Limb (tissue), 2 donors: ENCODE data around the gene IRF6.

Experiments
- DNase-seq, 2 donors: peaks; one replicate each; pipeline ENCODE4 v3.0.0-alpha.2; 2016; ENCODE audit errors: extremely low spot score in 2 of 2

Gene IRF6

DNA sequence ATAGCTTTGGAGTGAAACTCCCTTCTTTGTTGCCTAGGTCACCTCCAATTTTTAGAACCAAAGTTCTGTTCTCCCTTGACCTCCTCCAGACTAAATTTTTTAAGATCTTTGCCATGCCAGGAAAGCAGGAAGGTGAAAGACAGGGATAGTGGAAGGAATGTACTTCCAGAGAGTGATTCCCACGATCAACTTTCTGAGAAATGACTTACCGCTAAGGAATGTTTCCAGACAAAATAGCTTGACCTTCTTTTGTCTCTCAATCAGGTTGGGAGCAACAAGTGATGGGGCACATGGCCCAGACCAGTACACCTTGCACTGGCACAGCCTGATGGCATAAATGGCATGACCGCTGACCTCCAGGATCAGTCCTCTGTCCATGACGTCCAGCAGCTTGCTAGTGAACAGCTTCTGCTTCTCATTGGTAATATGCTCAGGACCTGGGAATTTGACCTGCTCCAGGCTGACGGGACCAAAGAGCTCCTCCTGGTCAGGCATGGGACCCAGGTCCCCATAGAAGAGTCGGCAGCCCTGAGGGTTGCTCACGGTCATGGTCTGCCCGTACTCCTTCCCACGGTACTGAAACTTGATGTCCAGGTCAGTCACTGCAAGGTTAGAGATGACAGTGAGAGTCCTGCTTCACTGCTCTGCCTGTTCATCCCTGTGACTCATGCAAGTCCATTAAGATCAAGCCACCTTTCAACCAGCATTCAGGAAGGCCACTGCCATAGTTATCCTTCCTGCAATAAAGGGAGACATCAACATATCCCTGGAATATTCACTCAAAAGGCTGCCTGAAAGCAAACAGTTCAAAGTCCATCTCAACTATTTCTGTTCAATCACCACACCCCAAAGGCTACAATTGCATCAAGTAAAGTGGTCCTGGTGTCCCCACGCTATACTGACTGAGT lies 15.4 kb downstream of the IRF6 start:
- DNase-seq: no peak

DNA sequence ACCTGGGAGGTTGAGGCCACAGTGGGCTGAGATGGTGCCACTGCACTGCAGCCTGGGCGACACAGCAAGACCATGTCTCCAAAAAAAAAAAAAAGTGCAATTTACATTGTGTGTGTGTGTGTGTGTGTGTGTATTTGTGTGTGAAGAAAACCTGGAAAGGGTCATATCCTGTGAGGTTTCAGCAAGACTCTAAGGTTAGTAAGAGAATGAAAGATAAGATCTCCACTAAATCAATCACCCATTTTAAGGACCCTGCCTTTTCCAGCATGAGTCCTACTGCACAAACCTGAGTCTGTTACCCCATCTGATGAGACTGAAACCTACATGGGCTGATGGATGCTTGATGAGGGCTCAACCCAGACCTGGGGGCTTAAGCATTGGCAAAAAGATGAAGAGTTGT lies 16.7 kb downstream of the IRF6 start:
- no peak for DNase-seq

DNA sequence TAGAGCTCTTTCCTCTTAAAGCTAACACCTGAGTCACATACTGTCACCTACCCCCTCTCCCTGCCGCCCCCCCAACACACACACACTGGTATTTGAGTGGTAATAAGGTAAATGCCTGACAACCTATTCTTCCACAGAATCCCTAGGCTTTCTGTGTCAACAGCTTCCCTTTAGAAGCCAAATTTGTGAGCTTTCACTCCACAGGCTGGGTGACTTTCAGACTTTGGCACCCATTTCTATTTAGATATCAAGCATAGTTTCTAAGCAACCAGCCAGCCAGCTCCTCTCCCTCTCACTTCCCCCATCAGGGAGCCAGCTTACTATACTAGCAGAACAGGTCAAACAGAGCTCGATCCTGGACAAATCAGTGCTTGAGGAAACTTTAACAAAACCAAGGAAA lies 18.4 kb downstream of the IRF6 start:
- no peak for DNase-seq

DNA sequence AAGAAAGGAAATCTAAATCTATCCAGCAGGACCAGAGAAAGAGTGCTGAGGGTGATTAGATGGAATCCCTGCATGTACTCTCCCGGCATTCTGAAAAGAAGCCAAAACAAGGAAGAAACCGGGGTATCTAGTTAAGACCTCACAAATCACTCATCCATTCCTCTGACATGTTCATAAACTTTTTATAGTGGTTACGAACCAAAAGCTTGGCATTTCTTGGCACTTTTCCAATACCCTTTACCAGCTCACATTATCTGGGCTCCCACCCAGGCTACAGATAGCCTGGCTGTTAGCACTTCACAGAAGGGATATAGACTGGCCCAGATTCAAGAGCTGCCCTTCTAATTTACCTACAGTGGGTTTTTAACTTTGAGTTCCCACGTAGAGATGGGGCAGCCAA lies 19.8 kb downstream of the IRF6 start:
- no peak for DNase-seq

DNA sequence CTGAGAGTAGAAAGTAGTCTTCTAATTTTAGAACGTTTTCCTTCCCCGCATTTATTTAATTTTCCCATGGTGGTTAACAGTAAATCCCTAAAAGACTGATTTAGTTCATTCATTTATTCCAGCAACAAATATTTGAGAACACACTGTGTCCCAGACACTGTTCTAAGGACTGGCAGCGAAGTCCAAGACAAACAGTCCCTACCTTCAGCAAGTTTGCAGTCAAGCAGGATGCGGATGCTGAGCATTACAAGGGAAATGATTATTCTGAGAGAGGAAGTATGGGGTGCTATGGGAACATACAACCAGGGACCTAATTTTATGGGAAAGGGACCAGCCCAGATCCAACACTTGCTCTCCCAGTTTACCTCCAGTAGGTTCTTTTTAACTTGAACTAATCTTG lies 20.4 kb downstream of the IRF6 start:
- no peak for DNase-seq

DNA sequence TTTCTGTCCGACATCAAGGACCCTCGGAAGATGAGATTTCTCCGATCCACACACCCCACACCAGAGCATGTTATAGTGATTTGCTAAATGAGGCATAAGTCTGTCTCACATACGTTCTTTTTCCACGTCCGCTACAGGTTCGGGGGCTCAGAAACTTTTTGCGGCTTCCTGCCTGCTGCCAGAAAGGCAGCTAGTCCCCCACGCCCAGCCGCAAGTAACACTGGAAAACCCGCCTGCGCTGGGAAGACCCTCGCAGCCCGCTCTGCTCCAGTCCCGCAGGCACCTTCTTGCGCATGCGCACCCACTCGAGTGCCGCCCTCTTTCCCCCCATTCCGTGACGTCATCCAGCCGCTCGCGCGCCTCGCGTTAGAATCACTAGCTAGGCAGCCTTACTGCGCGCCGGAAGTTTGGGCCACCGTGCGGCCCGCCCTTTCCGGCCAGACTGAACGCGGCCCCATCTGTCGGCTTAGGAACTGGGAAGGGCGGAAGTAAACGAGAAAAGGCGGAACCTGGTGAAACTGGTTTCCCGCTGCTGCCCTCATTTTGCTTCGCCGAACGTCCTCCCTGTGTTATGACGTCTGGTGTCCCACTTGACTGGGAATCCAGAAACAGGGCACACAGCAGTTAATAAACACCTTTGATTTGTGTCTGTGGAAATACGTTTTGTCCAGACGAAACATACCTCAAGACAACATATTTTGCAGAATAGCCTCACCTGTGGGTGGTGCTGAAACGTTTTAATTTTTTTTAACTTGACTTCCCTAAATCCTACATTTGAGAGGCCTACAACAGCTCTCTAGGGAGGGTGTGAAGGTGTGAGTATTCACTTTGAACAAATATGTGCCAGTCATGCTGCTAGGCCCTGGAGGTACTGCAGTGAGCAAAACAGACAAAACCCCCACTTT lies 21.4 kb downstream of the IRF6 start, which contains the start of gene C1orf74:
Gene C1orf74 (minus strand): TSS at position 295 of the 905 bp plus-strand sequence. CDS start 925 bp downstream, outside the sequence.
- peak; percentile 98 to 100 for DNase-seq

DNA sequence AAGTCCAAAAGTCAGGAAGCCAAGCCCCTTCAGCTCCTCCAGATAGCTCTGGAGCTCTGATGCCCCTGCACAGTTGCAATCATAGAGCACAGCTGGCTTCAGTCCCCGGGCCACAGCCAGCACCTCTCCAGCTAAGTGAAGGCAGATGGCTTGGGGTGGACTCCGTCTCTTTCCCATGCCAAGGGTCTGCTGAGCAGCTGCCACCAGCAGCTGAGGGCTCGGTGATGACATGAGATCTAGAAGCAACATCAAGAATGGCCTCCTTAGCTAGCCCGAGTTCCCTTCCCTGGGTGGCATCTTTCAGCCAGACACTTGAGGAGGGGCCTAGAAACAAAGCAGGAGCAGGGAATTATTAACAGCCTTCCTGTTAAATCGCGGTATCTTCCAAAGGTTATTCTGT lies 22.6 kb downstream of the IRF6 start:
- no peak for DNase-seq

DNA sequence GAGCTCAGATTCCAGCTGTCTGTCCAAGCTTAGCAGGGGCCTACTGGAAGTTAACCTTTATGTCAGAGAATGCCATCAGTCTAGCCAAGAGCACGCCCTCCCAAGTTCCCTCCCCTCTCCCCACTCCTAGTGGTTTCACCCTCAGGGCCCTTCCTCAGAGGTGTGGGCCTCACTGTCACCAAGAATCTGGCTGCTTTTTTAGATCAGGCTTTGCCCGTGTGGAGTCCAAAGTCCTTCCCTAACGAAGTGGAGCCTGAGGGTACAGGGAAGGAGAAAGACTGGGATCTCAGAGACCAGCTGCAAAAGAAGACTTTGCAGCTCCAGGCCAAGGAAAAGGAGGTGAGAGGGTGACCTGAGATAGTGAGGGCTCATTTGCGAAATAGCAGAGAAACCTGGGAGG lies 25.7 kb downstream of the IRF6 start:
- no peak for DNase-seq

DNA sequence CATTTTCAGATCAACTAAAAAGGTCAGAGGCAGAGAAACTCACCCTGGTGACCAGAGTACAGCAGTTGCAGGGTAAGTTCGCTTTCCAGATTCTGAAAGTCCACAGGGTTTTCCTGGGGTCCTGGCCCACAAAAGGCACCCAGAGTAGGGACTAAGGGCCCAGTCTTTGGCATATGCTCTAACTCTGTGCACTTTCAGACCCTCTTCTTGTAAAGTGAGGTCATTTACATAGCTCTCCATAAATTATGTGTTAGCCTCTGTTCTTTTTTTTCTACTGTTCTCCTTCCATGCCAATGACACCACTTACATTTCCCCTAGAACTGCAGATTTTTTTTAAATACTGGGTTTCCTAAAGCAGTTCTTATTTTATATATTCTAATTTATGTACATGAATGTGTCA lies 27.8 kb downstream of the IRF6 start:
- DNase-seq: no peak

DNA sequence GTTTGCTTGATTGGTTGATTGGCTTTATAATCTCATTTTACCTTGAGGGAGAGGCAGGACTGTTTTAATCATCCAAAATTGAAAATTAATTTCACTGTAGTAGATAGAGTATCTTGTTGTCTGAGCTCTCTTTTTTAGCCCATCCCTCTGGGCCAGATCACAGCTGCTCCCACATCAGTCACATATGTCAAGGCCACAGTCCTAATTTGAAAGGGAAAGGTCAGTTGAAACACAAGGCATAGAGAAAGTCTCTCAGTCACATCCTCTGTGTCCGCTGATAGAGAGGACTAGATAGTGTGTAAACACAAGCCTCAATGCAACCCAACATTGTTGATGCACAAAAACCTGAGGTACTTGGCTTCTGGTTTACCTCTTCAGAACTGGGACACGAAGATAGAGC lies 28.4 kb downstream of the IRF6 start:
- no peak for DNase-seq

DNA sequence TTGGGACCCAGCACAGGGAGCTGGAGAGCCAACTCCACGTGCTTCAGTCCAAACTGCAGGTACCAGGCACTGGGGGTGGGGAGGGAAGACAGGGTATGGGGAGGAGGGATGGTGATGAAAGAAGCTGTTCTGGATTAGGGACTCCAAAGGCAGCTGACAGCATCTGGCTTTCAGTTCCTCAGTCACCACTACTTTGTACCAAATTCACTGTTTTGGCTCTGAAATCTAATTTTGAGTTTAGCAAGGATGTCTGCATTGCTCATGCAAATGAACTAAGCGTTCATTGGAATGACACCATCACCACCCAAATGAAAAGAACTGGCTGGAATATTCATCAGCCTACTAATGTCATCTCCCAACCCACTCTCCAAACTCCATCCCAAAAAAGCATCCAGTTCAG lies 30.3 kb downstream of the IRF6 start:
- no peak for DNase-seq

DNA sequence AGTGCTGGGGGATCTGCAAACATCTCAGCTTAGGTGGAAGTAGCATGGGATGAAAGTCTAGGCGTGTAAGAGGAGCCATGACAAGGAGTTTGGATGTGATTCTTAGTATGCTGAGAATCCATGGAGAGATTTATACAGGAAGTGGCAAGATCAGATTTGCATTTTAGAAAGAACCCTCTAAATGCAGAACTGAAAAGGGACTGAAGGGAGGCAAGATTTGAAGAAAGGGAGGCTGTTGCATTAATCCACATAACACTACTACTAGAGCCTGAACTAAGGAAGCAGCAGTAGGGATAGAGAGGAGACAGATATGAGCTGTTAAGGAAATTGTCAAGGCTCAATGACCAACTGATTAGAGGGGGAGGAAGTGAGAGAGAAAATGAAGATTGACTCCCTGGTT lies 31.4 kb downstream of the IRF6 start:
- DNase-seq: no peak

DNA sequence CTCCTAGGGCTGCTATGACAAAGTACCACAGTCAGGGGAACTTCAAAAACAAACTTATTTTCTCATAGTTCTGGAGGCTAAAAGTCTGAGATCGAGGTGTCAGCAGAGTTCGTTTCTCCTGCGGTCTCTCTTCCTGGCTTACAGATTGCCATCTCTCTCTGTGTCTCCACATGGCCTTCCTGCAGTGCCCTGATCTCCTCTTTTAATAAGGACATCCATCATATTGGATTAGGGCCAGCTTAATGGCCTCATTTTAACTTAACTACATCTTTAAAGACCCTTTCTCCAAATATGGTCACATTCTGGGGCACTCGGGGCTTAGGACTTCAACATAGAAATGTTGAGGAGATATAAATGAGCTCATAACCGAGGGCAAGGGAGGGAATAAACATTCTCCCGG lies 33.8 kb downstream of the IRF6 start:
- DNase-seq: no peak

DNA sequence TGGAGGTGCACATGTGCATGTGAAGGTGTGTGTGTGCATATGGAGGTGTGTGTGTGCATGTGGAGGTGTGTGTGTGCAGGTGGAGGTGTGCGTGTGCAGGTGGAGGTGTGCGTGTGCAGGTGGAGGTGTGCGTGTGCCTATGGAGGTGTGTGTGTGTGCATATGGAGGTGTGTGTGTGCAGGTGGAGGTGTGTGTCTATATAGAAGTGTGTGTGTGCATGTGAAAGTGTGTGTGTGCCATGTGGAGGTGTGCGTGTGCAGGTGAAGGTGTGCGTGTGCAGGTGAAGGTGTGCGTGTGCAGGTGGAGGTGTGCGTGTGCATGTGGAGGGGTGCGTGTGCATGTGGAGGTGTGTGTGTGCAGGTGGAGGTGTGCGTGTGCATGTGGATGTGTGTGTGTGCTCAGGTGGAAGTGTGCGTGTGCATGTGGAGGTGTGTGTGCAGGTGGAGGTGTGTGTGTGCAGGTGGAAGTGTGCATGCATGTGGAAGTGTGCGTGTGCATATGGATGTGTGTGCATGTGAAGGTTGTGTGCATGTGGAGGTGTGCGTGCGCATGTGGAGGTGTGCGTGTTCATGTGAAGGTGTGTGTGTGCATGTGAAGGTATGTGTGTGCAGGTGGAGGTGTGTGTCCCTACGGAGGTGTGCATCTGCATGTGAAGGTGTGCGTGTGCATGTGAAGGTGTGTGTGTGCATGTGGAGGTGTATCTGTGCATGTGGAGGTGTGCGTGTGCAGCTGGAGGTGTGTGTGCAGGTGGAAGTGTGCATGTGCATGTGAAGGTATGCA lies 35.1 kb downstream of the IRF6 start:
- DNase-seq: no peak

DNA sequence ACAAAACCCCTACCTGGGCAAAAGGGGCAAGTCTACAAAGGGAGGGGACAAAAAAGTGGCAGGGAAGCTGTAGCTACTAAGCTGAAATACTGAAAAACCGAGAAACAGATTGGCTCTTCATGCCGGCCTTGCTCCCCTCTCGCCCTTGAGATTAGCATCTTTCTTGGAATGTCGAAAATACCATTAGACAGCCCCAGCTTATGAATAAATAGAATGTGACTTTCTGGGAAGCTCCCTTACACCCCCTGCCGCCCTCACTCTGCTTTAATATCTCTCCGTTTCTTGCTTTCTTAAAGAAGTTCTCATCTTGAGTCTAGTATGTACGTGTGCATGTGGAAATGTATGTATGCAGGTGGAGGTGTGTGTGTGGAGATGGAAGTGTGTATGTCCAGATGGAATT lies 36.0 kb downstream of the IRF6 start:
- no peak for DNase-seq

DNA sequence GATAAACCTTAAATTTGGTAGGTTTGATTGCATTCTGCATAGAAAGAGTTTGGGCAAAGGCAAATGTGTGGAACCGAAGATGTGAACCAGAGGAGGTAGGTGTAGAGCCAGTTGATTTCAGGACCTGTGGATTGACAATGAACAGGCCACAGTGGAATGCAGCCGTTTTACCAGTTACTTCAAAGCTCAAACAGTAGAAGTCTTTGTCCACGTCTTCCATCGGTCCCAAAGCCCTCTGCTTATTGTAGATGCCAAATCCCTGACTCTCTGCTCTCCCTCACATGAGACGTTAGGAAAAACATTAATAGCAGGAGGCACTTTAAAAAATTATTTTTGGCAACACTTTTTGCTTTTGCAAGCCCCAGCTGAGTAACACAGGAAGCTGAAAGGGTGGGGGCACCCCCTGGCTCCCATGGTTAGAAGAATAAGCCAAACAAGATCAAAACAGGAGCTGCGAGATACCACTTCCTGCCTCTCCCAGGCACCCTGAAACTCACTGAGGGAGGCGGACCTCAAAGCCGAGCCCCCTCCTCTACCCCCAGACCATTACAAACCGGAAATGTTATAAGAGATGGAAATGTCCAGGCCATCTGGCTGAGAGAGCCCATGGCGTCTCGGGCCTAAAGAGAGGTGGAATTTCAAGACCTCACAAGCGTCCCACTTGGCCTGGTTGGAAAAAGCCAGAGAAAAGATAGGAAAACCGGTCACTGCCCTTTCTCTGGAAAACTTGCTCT lies 36.6 kb downstream of the IRF6 start:
- DNase-seq: peak; percentile 58 to 67

DNA sequence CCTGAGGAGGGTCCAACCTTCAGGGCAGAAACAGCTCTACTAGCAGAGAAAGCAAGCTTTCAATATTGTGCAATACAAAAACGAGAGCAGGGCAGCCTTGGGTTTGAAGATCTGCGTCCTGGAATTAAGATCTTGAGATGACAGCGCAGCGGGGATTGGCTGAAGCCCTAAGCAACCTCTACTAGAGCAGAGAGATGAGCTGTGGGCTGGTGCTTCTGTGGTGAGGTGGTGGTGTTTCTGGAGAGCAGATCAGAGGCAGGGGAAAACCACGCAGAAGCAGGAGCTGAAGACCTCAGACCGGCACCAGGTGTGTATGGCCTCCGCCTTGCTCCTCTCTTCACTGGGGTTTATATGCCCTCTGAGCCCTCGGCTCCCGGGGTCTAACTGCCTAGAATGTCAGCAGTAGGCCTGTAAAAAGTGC lies 37.6 kb downstream of the IRF6 start:
- DNase-seq: no peak

DNA sequence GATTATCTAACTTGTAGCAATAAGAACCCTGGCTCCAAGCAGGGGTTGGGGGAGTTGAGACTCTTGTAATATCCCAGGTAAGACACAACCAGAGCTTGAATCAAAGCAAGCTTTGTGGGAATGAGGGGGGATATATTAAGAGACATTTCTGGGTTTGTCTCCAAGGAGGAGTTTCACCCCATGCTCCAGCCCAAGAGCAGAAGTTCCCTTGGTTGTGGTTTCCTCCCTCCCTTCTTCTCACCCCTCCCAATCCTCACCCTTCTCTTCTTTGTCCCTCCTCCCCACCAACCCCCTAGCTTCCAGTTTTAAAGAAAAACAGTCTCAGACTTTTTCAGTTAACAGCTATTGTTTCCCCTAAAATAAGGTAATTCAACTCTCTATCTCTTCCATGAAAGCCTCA lies 38.2 kb downstream of the IRF6 start:
- DNase-seq: no peak

DNA sequence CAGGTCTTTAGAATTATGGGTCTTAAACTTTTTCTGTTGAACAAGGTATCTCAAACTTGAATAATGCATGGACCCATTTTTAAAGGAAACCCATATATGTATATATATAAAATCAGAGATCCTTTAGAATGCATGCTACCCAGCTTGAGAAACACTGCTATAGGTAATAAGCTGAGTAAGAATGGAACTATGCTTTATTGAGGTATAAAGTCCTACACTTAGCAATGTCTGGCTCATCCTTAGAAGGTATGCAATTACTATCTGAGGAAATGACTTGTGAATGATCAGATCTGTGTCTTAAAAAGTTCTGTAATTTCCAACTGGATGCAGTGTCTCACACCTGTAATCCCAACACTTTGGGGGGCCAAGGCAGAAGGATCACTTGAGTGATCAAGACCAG lies 38.8 kb downstream of the IRF6 start:
- no peak for DNase-seq

DNA sequence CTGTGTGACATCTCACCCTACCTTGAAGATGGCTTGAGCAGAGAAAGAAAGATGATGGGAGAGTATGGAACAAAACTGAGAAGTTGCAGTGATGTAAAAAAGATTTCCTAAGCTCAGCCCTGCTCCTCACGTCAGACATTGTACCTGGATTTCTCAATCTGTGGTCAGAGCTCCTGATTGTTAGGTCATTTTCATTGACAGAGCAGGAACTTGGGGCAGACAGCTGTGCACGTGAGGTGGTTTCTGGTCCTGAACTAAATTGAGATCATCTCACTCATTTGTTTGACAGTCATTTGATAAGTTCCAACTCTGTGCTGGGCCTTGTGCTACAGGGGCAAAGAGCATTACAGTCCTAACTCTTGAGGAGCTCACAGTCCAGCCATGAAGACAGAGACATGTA lies 39.9 kb downstream of the IRF6 start:
- no peak for DNase-seq
